KOPT-K1 (cell line): Measurements from ENCODE around the gene TOE1.
"Not testable (repeated sequence)": the region's sequence is repeated elsewhere in the genome, so short reads cannot be mapped to it uniquely, and the experiment has no call there.

Experiments used
- H3K27ac ChIP-seq: fragments of 200-600 bp; sonication (generic); 2 replicates; pipeline ENCODE4 v1.5.1; 2016; ENCODE audit warnings: antibody characterized with exemption, mild to moderate bottlenecking, low read depth, low read length; ENCODE audit not compliant: poor library complexity, severe bottlenecking
- H3K36me3 ChIP-seq: fragments of 200-600 bp; sonication (generic); 2 replicates; pipeline ENCODE4 v1.5.1; 2017; ENCODE audit warnings: antibody characterized with exemption, mild to moderate bottlenecking, low read length, moderate library complexity; ENCODE audit not compliant: insufficient read depth
- H3K9me3 ChIP-seq: fragments of 200-600 bp; sonication (generic); 2 replicates; pipeline ENCODE4 v1.5.1; 2017; ENCODE audit warnings: antibody characterized with exemption, low read length, mild to moderate bottlenecking; ENCODE audit not compliant: insufficient read depth, poor library complexity, severe bottlenecking

Gene TOE1

DNA sequence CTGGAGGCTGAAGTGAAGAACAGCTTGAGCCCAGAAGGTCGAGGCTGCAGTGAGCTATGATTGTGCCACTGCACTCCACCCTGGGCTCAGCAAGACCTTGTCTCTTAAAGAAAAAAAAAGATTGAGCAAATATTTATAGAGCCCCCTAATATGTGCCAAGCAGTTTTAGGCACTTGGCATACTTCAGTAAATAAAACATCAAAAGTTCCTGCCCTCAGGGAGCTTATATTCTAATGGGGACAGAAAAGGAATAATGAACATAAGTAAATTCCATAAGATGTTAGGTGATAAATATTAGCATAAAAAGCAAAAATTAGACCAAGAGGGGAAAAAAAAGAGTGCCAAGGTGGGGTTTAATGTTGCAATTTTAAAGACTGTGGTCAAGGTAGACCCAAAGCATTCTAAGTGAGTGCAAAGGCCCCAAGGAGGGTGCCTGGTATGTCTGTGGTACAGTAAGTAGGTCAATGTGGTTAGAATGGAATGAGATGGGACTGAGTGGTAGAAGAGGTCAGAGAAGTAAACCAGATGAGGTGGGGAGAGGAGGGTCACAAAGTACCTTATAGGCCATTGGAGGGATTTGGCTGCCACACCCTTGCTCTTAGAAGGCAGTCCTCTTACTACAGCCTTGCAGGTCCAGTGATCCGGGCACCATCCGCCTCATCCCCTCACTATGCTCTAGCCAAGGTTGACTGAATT lies 2.2 kb upstream of the TOE1 start:
- Histone ChIP-seq H3K36me3 (peaks cover 44% of the 10 kb centered on the region), H3K9me3 (no peaks in the 10 kb centered on the region), H3K27ac (no peak overlapping the region)

DNA sequence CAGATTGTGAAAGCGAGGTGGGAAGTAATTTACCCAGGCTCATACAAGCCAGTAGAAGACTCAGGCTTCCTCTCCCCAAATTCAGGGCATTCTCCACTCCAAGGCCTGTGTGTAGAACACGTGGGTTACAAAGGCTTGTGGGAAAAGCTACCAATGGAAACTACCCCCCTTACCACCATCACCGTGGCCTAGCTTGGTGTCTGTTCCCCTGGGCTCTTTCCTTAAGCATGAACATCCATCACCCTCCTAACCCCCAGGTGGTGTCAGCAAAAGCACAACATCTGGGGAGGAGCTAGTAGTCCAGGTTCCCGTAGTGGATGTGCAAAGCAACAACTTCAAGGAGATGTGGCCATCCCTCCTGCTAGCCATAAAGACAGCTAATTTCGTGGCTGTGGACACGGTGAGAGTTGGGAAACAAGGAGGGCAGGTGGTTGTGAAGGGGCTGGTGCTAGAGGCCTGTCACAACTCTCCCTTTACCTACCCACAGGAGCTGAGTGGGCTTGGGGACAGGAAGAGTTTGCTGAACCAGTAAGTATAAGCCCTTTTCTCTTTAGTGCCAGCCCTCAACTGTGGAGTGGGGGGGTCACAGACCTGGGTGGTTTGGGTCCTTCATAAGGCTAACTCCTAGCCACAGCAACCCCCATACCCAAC lies 971 bp downstream of the TOE1 start:
- Histone ChIP-seq H3K9me3 (no peaks in the 10 kb centered on the region), H3K36me3 (peaks cover 56% of the 10 kb centered on the region), H3K27ac (peak overlapping the region; percentile 96)

DNA sequence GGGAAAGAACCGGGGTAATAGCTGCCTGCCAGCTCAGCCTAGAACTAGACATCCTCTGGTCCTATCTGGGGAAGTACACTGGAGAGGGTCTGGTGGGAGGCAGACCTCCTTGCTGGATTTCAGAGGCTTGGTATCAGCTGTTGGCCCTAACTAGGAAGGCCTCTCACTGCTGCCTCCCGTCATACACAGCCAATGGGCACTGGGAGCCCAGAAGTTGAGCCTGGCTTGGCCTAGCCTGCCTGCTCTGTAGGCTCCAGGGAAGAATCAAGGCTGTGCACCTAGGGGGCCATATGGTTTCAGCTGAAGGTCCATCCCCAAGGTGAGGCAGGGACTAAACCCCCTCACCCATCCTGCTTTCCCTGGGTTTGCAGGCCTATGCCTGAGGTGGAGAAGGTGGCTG lies 4.5 kb downstream of the TOE1 start:
- Histone ChIP-seq H3K9me3 (no peaks in the 10 kb centered on the region), H3K36me3 (peaks cover 60% of the 10 kb centered on the region), H3K27ac (no peak overlapping the region)

DNA sequence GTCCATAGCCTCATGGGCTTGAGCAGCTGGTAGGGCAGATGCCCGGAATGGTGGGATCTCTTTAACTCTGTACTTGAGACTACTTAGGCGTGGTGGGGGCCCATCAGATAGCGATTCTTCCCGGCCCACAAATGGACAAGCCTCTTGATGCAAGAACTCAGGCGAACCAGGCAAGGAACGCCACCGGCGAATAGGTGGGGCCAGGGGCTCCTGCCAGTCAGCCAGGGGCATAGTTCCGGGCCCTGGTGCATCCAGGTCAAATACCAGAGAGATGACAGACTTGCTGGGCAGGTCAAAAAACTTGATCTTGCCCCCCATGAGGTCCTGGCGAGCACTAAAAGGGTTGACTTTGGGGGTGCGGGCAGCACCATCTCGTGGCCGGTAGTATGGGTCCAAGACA lies 5.0 kb downstream of the TOE1 start:
- peaks cover 60% of the 10 kb centered on the region for H3K36me3 ChIP-seq

DNA sequence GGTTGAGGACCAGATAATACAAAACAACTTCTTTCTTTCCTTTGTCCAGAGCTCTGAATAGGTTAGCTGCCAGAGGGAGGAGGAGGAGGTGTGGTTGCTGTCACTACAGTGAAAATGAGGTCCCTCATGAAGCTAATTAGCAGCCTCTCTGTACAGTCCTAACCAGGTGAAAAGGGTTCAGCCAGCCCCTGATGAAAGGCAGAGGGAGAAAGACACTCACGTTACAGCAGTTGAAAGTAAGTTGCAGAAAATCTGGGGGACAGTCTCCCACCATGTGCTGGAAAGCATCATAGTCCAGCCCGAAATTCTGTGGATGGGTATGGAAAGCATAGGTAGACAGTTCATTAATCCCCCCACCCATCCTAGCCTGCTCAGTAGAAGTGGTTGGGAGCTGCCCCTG lies 6.5 kb downstream of the TOE1 start:
- H3K27ac ChIP-seq = no peak overlapping the region

More for the DNA sequence above, 5.0 kb downstream of the TOE1 start:
- H3K9me3 ChIP-seq = no peaks in the 10 kb centered on the region
- no peak overlapping the region for H3K27ac ChIP-seq

DNA sequence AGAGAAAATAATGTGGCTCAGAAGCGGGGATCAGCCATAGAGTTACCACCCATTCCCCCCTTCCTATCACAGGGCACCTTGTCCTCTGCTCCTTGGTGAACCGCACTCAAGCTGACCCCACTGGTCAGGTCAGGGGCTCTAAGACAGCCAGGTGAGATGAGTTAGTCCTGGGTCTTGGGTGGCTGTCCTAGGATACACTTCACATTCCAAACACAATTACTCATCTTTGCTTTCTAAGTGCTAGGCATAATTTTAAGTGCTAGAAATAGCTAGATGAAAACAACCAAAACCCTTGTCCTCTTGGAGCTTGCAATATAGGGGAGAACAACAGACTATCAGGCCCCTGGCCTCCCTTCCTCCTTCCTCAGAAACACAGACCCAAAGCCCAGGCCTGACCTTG lies 8.1 kb downstream of the TOE1 start:
- Histone ChIP-seq H3K27ac (no peak overlapping the region), H3K9me3 (no peaks in the 10 kb centered on the region), H3K36me3 (peaks cover 41% of the 10 kb centered on the region)

More for the DNA sequence above, 6.5 kb downstream of the TOE1 start:
- Histone ChIP-seq H3K36me3 (peaks cover 57% of the 10 kb centered on the region), H3K9me3 (no peaks in the 10 kb centered on the region)

DNA sequence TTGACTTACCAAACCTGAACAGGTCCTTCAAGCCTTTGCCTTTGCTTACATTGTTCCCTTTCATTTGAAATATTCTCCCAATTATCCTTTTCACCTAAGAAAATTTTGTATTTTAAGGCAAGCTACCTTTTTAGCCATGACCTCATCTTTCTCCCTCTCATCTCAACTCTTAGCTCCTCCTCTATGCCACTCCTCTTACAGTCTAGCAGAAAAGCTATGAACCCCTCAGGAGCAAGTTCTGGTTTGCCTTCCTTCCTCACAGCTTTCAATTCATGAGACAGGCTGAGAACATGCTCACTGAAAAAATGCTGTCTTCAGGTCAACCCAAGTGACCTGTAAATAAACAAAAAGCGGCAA lies 8.6 kb downstream of the TOE1 start:
- no peak overlapping the region for H3K27ac ChIP-seq
- H3K36me3 ChIP-seq = peaks cover 36% of the 10 kb centered on the region
- H3K9me3 ChIP-seq = no peaks in the 10 kb centered on the region

DNA sequence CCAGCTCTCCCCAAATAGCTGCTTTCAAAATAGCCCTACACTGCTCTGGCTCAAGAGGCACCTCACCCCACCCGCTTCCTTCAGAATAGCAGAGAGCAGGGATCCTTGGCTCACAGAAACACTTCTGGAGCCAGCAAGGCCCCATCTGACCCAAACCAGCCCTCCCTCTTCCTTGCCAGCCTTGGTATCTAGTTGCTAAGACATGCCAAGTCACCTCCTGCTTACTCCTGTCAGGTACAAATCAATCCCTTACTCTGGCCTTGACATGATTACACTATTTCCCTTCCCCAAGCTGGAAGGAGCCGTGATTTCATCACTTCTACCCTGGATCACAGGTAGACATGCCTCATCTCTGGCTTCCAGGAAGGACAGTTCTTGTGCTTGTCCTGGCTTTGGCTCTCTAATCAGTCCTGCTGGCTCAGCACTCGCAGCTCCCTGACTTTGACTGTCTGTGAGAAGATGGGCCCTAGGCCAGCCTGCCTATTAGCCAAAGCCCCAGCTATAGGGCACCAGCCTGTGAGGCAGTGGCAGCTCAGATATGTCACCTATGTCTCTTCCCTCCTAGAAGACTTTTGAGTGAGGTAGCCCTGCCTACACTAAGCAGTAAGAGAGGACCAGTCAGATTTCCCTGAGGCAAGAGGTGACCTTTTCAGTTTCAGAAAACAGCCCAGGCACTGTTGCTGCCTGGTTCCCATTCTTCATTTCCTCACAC lies 9.2 kb downstream of the TOE1 start:
- peaks cover 30% of the 10 kb centered on the region for H3K36me3 ChIP-seq
- no peaks in the 10 kb centered on the region for H3K9me3 ChIP-seq
- no peak overlapping the region for H3K27ac ChIP-seq

DNA sequence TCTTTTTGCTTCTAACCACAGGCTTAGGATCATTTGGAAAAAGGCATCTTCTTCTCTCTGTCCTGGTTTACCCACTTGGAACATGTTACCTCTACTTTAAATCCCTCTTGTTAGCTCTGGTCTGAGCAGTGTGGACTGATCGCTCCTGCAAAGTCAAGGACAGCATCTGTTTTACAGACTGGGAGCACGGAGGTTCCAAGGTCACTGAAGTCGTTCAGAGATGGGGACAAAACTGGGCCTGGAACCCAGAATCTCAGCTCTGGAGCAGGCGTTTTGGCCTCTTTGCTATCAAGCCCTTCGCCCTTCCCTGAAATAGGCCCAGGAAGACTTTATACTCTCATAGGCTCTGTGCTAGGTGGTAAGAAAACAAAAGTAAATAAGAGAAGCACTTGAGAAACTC lies 11.5 kb downstream of the TOE1 start:
- Histone ChIP-seq H3K9me3 (no peaks in the 10 kb centered on the region), H3K36me3 (peaks cover 7% of the 10 kb centered on the region; the same call in 1 of the 2 replicates), H3K27ac (no peak overlapping the region)

DNA sequence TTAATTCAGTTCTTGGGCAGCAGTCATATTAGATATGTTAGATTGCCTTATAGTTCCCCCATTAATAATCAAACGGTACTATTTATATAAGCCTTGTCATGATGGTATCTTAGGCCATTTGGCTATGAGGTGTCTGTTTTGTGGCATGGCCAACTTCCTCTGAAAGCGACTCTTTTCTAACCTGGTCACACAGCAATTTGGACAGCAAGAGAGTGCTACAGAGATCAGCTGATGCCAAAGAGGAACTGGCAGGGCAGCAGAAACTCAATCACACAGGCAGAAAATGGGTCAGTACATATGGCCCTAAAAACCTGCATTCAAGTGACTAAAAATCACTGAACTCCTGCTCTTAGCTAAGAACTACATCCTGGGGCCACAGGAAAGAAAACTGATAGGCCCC lies 13.7 kb downstream of the TOE1 start:
- Histone ChIP-seq H3K27ac (no peak overlapping the region), H3K9me3 (no peaks in the 10 kb centered on the region), H3K36me3 (no peaks in the 10 kb centered on the region)

DNA sequence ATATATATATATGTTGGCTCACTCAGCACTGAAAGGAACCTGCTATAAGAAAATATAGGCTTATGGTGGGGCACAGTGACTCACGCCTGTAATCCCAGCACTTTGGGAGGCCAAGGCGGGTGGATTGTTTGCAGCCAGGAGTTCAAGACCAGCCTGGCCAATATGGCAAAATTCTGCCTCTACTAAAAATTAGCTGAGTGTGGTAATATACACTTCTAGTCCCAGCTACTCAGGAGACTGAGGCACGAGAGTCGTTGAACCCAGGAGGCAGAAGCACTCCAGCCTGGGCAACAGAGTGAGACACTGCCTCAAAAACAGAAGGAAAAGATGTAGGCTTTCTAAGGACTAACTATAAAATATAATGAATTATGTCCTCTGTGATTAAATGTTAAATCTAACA lies 14.9 kb downstream of the TOE1 start:
- Histone ChIP-seq H3K9me3 (no peaks in the 10 kb centered on the region), H3K27ac (no peak overlapping the region), H3K36me3 (no peaks in the 10 kb centered on the region)

DNA sequence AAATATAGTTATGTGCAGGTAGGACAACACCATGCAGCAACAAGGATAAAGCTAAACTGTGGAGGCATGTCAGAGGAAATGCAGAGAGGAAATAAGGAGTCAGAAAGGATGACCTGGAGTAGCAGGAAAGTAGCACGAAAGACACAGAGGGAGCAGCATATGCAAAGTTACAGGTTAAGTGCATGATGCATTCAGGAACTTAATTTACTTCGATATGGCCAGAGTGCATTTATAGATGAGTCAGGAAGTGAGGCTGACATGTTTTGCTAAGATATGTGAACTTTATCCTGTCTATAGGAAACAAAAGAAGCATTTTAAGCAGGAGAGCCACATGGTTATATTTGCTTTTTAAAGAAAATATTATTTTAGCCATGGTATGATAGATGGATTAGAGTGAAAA lies 15.7 kb downstream of the TOE1 start:
- Histone ChIP-seq H3K27ac (no peak overlapping the region), H3K36me3 (no peaks in the 10 kb centered on the region), H3K9me3 (no peaks in the 10 kb centered on the region)

DNA sequence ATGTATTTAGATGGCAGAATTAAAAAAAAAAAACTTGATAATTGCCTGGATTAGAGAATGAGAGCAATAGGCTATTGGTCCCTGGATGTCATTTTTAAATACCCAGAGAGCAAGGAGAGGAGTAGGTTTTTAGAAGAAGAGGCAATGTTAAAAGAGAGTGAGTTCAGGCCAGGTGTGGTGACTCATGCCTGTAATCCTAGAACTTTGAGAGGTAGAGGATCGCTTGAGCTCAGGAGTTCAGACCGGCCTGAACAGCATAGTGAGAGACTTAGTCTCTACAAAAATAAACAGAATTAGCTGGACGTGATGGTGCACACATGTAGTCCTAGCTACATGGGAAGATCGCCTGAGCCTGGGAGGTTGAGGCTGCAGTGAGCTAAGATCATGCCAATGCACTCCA lies 16.2 kb downstream of the TOE1 start:
- Histone ChIP-seq H3K36me3 (no peaks in the 10 kb centered on the region), H3K27ac (no peak overlapping the region), H3K9me3 (no peaks in the 10 kb centered on the region)

DNA sequence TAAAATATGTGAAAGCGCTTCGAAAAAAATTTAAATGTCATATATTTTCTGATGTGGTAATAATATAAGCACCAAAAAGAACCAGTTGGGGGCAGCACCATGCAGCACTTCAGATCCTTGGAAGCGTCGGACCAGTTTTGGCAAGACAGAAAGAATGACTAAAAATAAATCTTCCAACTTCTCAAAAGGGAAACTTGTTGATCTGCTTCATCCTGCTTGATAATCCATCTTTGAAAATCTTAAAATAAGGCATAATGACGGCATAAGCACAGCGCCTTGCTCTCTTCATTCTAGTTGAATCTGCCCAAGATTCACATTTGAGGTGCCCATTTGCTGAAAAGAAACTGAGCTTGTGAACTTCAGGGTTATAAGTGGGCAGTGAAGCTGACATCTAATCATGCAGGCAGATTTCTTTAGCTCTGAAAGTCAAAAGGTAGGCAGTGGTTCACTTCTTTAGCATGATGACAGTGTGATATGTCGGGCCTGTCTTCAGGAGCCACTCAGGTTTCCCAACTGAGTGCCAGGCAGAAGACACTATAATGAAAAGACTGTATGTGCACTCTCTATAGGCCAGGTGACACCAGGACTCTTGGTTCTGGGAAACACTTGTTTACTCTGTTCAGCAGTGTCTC lies 20.0 kb downstream of the TOE1 start:
- H3K36me3 ChIP-seq = no peaks in the 10 kb centered on the region
- H3K27ac ChIP-seq = no peak overlapping the region
- no peaks in the 10 kb centered on the region for H3K9me3 ChIP-seq

DNA sequence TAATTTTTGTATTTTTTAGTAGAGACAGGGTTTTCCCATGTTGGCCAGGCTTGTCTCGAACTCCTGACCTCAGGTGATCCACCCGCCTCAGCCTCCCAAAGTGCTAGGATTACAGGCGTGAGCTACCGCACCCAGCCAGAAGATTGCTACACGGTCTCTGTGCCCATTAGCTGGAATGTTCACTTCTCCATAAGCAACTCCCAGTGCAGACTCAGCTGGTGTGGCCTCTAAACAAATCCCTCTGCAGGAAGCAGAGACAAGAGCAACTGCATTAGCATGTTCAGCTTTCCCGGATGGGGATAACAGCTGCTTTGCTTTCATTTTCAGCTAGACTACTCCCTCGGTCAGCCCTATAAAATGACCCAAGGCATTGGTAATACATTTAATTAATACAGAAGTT lies 21.0 kb downstream of the TOE1 start:
- not testable (repeated sequence) for H3K36me3 ChIP-seq, H3K27ac ChIP-seq, H3K9me3 ChIP-seq
